NCI-H748 (cell line): ENCODE data around the gene ITFG1.
"Not testable (repeated sequence)": the region's sequence is repeated elsewhere in the genome, so short reads cannot be mapped to it uniquely, and the experiment has no call there.

Source experiments
- DNase-seq: peaks from one replicate; lab custom pipeline; 2025; ENCODE audit not compliant: unreplicated experiment; lab: John Stamatoyannopoulos, UW

ITFG1 gene

DNA sequence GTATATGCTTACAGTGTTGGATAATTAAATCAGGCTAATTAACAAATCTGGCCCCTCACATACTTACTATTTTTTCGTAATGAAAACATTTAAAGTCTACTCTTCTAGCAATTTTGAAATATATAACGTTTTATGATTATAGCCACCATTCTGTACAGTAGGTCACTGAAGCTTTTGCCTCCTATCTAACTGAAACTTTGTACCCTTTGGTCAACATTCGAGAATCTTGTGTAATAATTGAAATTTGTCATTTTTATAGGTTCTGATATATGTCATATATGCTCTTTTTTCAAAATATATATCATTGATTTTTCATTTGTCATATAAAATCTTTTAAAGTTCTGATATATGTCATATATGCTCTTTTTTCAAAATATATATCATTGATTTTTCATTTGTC lies 12.9 kb upstream of the ITFG1 start:
- DNase-seq = no peak

DNA sequence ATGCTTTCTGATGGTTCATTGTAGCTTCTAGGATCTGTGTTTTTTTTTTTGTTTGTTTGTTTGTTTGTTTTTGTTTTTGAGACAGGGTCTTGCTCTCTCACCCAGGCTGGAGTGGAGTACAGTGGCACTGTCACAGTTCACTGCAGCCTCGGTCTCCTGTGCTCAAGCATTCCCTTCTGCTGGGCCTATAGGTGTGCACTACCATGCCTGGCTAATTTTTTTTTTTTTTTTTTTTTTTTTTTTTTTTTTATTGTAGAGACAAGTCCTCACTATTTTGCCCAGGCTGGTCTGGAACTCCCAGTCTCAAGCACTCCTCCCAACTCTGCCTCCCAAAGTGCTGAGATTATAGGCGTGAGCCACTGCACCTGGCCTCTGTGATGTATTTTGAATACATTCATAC lies 12.1 kb upstream of the ITFG1 start:
- DNase-seq = not testable (repeated sequence)

DNA sequence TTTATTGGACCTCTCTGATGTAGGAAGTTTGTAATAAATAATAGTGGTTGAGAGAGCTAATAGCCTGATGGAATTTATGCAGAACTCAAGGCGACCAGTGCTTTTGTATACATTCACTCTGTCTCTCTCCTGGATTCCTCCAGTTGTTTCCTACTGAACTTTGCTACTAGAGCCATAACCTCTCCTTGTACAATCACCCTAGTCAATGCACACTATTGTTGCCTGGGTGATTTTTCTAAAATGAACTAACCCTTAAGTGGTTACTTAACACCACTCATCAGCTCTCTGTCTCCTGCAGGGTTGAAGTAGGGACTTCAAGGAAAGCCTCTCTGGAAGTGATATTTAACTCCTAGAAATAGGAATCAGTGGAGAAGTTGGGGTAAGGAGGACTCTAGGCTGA lies 9.9 kb upstream of the ITFG1 start:
- no peak for DNase-seq

DNA sequence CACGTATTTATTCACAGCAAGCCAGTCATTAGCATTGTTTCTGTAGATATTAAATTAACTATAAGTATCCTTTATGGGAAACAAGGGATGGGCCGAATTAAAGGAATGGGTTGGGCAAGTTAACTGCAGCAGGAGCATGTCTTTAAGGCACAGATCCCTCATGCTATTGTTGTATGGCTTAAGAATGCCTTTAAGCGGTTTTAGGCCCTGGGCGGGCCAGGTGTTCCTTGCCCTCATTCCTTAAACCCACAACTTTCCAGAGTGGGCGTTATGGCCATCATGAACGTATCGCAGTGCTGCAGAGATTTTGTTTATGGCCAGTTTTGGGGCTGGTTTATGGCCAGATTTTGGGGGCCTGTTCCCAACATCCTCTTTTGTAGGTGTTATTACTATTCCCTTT lies 9.3 kb upstream of the ITFG1 start:
- no peak for DNase-seq

DNA sequence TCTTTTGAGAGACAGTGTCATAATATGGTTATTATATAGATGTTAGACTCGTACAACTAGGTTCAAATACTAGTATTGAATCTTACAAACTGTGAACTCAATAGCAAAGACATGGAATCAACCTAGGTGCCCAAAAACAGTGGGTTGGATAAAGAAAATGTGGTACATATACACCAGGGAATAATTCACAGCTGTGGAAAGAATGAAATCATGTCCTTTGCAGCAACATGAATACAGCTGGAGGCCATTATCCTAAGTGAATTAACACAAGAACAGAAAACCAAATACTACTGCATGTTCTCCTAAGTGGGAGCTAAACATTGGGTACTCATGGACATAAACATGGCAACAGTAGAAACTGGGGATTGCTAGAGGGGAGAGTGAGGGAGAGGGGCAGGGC lies 8.4 kb upstream of the ITFG1 start:
- no peak for DNase-seq

DNA sequence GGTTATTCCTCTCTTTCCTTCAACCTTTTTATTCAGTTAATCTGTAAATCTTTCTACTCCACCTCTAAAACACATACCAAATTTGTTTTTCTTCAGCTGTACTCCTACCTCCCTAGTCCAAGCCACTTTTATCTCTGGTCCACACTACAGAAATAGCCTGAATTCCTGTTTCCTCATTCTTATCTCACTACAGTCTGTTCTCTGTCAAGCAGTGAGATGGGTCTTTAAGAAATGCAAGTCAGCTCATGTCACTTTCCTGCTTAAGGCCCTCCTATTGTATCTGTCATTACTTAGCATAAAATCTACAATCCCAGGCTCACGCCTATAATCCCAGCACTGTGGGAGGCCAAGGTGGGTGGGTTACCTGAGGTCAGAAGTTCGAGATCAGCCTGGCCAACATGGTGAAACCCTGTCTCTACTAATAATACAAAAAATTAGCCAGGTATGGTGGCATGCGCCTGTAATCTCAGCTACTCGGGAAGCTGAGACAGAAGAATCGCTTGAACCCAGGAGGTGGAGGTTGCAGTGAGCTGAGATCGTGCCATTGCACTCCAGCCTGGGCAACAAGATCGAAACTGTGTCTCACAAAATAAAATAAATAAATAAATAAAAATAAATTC lies 7.3 kb upstream of the ITFG1 start:
- DNase-seq = not testable (repeated sequence)

DNA sequence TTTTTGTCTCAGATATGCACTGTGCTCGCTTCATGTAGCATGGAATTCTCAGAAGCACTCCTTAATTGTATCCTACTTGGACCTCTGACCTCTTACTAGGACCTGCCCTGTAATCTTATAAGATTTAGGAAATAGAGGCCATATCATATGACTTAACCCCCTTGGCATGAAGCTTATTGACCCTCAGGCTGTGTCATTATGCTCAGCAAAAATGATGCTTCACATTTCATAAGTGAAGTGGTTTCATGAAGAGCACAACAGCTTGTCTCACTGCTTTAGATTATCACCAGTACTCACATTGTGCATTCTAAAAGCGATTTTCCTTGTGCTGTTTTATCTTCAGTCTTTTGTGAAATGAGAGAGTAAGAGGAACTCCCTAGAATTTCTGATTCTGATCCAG lies 6.6 kb upstream of the ITFG1 start:
- DNase-seq = no peak

DNA sequence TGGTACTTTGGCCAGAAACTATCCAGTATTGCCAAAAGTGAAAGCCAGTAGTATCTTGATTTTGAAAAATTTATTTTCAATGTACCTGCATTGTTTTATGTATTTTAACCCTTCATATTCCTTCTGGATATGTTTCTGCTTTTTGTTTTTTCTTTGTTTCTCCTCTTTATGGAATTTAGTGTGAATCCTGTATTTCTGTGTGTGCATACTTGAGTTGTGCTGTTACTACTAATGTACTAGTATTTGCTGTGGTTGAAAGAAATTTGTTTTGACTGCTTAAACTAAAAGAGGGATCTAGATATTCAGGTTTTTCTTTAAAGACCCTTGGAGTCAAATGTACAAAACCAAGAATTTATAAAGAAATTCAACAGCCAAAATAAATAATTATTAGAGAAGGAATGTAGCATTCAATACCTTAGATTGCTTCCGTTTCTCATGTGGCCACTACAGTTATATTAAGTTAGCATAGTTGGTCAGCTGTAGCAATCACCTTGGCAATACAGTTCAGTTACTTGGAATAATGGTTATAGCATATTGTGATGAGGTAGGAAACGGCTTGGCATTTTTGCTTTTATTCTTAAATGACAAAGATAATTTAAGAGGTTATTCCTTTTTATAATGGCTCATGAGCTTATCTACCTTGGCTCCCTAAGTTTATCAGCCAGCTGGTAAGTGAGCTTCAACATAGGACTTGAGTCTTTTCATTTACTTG lies 5.2 kb upstream of the ITFG1 start:
- no peak for DNase-seq

DNA sequence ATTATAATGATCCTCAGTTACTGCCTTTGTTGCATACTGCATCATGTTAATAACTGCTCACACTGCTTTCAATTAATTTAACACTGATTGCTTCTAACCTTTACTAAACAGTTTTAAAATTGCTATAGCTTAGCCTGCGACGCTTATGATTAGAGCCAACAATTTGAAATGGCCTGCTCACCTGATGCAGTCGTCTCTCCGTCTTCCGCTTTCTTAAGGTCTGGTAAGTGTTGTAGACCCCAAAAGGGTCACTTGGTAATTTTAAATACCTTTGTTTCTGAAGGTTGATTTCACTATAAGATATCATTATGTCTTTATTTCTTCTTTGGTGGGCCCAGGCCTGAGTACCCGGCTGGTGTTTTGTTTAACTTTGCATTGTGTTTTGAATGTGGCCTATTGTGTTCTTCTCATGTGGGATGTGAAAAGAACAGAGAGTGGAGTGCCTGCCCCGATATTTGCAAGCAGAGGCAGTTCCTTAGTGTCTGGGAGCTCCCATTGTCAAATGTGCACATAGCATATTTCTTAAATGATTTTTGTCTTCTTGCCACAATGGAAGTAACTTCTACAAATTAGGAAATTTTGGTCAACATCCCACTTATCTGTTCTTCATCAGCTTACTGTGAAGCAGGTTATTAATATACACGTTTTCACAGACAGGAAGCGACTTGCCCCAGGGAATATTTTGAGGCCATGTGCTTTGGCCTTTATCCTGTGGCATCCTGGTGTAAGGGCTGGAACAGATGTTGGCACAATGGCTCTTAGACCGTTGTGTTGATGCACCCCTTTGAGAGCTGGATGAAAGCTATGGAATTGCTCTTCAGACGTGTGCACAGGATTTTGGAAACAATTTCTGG lies 3.1 kb upstream of the ITFG1 start:
- no peak for DNase-seq

DNA sequence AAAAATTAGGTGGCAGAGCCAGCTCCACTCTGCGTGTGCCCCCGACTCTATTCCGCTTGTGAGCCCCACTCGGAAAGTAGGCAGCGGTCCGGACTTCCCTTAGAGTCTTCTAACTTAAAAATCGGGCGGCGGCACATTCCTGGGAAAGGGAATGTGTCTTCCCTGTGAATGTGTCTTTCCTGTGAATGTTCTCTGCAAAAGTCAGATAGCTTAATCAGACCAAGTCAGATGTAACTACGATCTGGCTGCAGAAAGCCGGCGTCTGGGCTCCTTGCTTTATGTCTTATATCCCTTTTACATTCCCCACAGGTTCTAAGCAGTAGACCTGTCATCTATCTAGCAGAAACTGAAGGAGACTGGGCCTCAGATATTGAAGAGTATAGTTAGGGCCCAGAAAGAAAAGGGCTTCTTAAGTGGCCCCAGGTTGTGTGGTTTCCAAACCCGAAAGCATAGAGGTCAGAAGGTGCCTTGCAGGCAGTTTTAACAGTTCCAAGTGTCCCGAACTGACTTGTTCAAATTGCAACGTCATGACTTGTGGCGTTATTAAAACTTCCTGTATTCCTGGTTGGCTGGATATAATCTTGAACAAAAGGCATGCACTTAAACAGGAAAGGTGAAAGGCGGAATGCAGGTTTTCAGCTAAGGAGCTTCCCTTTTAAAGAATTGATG lies 869 bp upstream of the ITFG1 start:
- DNase-seq = no peak

DNA sequence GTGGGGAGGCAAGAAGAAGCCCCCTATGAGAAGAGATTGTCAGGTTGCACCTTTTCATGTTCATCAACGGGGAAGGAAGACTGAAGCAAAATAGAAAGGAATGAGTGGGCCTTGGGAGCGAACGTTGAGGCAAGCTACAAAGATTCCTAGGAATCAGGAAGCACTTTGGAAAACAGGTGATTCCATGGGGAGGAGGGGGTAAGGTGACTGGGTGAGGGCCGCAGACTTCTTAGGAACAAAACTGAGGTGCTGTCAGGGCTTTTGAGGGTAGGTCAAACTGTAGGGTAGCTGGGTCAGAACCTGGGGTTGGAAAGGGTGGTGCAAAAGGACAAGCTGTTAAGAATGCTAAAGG lies 528 bp downstream of the ITFG1 start:
- DNase-seq = no peak

DNA sequence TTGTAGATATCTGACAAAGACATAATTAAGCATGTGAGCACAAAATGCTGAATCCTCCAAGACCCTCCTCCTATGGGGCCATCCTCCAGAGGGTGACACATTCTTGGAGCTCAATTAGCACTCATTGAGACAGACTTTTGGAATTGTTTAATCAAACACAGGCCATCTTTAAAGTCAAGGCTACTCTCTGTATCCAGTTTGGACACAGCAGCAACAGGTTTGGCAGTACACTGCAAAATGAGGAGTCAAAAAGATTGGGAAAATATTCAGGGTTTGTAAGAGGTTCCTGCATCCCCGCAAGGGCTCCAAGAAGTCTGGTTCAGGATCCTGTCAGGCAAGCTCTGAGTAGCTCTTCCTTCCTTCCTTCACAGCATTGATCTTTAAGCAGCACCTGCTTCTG lies 1.3 kb downstream of the ITFG1 start:
- DNase-seq = no peak

DNA sequence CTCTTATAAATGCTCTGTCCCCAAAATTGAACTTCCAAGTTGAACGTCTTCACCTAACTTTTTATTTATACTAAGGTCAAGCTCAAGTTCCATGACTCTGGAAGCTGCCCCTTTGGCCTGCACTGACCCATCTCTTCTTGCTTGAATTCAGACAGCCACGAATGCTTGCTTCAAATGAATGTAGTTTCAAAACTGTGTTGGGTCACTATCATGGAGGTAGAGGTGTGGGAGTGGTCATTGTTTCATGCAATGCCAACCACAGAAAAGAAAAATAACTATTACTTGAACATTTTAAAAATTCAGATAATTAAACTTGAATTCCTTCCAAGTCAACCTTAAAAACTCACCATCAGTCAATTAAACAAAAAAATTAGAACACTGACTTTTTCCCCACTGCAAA lies 2.5 kb downstream of the ITFG1 start:
- no peak for DNase-seq

DNA sequence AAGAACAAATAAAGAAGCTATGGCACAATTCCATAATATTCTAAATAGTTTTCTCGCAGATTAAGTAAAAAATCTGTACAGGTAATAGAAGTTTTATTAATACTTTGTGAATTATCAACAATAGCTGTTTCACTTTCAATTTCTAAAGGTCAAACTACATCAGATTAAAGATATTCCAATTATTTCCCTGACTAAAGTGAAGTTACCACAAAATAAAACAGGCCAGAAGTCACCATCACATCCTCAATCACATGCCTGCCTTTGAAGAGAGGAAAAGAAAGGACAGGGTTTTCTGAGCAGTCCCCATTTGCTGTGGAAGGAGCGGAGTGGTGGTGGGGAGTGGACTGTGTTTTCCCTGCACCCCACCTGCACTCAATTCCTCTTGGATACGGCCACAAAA lies 11.1 kb downstream of the ITFG1 start:
- DNase-seq = no peak

DNA sequence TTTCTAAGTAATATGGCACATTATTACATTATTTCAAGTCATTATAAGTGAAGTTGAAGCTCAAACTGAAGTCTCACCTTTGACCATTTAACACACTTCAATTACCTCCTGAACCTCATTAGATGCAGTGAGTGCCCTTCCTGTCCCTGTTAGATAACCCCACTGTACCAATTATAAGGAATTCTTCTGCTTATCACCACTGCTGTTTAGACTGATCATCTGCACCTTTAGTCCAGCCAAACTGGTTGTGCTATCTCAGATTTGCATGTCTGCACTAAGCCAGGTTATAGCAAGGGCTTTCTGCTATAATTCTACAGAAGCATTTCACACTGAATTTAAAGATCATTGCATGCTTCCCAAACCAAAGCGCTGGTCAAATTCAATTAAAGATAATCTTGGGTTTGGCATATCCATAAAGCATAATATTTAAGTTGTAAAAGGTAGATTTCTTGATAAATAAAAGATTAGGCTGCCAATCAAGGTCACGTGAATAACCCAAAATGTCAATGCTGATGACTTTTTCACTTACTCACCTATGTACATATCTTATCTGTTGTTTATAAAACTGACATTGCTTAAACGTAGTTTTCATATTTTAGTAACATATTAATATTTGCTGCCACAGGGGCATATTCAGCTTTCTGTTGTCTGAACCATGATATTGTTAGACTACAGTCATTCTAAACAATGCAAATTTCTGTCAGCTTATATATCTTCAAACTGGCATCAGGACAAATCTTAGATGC lies 11.9 kb downstream of the ITFG1 start:
- DNase-seq = no peak

DNA sequence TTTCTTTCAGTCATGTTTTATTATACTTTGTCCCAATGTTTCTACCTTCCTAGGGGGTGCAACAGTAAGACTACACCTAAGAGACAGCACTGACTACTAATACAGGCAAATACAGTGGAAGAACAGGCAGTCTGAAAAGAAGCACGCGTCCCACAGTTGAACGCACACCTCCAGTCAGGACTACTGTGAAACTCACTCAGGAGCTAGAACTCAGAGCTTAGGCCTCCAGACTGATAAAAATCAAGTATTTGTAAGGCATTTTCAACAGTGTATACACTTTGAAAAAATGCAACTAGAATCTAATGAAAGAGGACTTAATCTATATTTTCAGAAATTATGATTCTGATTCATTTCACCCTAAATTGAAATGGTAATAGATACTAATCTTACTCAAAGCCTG lies 14.4 kb downstream of the ITFG1 start:
- DNase-seq = no peak

DNA sequence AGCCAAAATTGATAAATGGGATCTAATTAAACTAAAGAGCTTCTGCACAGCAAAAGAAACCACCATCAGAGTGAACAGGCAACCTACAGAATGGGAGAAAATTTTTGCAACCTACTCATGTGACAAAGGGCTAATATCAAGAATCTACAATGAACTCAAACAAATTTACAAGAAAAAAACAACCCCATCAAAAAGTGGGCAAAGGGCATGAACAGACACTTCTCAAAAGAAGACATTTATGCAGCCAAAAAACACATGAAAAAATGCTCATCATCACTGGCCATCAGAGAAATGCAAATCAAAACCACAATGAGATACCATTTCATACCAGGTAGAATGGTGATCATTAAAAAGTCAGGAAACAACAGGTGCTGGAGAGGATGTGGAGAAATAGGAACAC lies 18.0 kb downstream of the ITFG1 start:
- not testable (repeated sequence) for DNase-seq

DNA sequence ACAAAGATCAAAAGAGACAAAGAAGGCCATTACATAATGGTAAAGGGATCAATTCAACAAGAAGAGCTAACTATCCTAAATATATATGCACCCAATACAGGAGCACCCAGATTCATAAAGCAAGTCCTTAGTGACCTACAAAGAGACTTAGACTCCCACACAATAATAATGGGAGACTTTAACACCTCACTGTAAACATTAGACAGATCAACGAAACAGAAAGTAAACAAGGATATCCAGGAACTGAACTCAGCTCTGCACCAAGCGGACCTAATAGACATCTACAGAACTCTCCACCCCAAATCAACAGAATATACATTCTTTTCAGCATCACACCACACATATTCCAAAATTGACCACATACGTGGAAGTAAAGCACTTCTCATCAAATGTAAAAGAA lies 20.8 kb downstream of the ITFG1 start:
- DNase-seq = not testable (repeated sequence)

DNA sequence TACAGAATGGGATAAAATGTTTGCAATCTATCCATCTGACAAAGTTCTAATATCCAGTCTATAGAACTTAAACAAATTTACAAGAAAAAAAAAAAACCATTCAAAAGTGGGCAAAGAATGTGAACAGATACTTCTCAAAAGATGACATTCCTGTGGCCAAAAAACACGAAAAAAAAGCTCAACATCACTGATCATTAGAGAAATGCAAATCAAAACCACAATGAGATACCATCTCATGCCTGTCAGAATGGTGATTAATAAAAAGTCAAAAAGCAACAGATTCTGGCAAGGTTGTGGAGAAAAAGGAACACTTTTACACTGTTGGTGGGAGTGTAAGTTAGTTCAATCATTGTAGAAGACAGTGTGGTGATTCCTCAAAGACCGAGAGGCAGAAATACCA lies 26.6 kb downstream of the ITFG1 start:
- DNase-seq = not testable (repeated sequence)

DNA sequence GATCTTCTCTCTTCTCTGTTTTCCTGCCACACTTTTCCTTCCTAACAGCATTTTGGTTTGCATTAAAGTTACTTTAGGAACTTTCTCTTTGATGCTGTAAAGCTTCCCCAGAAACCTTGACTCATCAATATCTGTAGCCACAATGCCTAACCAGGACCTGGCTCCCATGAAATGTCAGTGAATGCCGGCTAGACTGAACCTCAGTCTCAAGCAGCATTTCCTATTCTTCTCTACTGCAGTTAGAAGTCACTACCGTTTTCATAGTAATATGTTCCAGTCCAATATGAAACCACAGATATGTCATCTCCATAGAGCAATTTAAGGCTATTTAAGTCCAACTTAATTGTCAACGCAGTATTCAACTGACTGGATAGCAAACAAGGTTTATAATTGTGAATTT lies 28.9 kb downstream of the ITFG1 start:
- DNase-seq = peak; percentile 26

DNA sequence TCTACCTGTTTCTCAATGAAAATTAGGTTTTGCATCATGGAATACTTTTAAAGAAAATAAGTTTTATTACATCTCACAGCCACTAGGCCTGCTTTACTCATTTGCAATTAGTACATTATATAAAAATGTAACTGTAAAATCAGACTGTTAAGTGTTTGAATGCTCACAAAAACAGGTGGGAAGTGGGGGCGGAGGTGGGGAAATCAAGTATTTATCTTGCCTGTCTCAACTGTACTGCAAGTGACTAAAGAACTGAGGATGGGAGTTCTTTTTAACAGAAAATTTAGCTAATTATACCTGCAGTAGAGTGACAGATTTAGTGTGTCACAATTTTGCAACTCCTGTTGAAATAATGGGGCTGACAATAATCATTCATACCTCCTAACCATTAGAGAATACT lies 34.1 kb downstream of the ITFG1 start:
- DNase-seq = no peak
